Activated CD8-positive, alpha-beta memory T cell treated with anti-CD3 and anti-CD28 coated beads, Interleukin-2, amount 50 U/mL, for 24 hours (primary cell): ENCODE results near the gene CACNA1C.

Experiments
- DNase-seq: peaks from one replicate; pipeline ENCODE4 v3.0.0-alpha.2; 2020; ENCODE audit errors: extremely low read depth

The CACNA1C gene

GRCh38 chr12:2364631-2365051 is 311.9 kb downstream of the CACNA1C start:
- DNase-seq = no peak

- no peak for DNase-seq
Observed at GRCh38 chr12:2366711-2367110, 313.9 kb downstream of the CACNA1C start.

- DNase-seq = no peak
Observed at GRCh38 chr12:2372178-2372577, 319.4 kb downstream of the CACNA1C start.

- no peak for DNase-seq
Observed at GRCh38 chr12:2372735-2373134, 319.9 kb downstream of the CACNA1C start.

- DNase-seq = no peak
Observed at GRCh38 chr12:2373307-2373706, 320.5 kb downstream of the CACNA1C start.

- DNase-seq = no peak
Observed at GRCh38 chr12:2374092-2374906, 321.5 kb downstream of the CACNA1C start.

- no peak for DNase-seq
Observed at GRCh38 chr12:2375871-2376270, 323.1 kb downstream of the CACNA1C start.

GRCh38 chr12:2376908-2377657 is 324.3 kb downstream of the CACNA1C start:
- DNase-seq = no peak

- DNase-seq = no peak
Observed at GRCh38 chr12:2378835-2379330, 326.1 kb downstream of the CACNA1C start.

- no peak for DNase-seq
Observed at GRCh38 chr12:2380946-2381345, 328.2 kb downstream of the CACNA1C start.

GRCh38 chr12:2382370-2383155 is 329.8 kb downstream of the CACNA1C start:
- DNase-seq = no peak

- DNase-seq = no peak
Observed at GRCh38 chr12:2383325-2384028, 330.7 kb downstream of the CACNA1C start.

- no peak for DNase-seq
Observed at GRCh38 chr12:2384029-2384386, 331.2 kb downstream of the CACNA1C start.

GRCh38 chr12:2384533-2385351 is 332.0 kb downstream of the CACNA1C start:
- no peak for DNase-seq

GRCh38 chr12:2385529-2385928 is 332.7 kb downstream of the CACNA1C start:
- DNase-seq = no peak

GRCh38 chr12:2386566-2386965 is 333.8 kb downstream of the CACNA1C start:
- DNase-seq = no peak

GRCh38 chr12:2387103-2387834 is 334.5 kb downstream of the CACNA1C start:
- no peak for DNase-seq

- DNase-seq = no peak
Observed at GRCh38 chr12:2389079-2389790, 336.4 kb downstream of the CACNA1C start.

GRCh38 chr12:2390133-2390532 is 337.3 kb downstream of the CACNA1C start:
- DNase-seq = no peak
